ENCODE results near the gene RGS3. TPM values are rescaled to one million over a fixed set of nuclear protein-coding genes. Genes with fewer than 3 reads are reported as not detected.

The RGS3 gene
- total and polyA plus RNA-seq, 7 experiments from 2014 or later: 4.9 to 43.4 (median 11.6) TPM

GRCh38 chr9:113521693-113522255, 58.2 kb downstream of the RGS3 start:
- Histone ChIP-seq H3K27me3 (ENCODE audit: control insufficient read depth in 2 of 2, insufficient read depth in 2 of 2, low read length in 2 of 2) (no peaks in the 10 kb centered on the region), H3K27ac (ENCODE audit: low read depth, low read length) (no peak overlapping the region), H3K9me3 (ENCODE audit: control insufficient read depth in 2 of 3, low read length in 3 of 3) (no peaks in the 10 kb centered on the region), H3K4me1 (ENCODE audit: control insufficient read depth in 2 of 2, insufficient read depth in 2 of 2, low read length in 2 of 2) (peaks cover 77 to 82% of the 10 kb centered on the region in 2 donors), H3K4me3 (ENCODE audit: low read length) (peak overlapping the region; percentile 53), H3K36me3 (ENCODE audit: control insufficient read depth in 2 of 3, insufficient read depth in 3 of 3, low read length in 3 of 3) (peaks cover 0 to 6% (median 0%) of the 10 kb centered on the region in 3 experiments)
- CTCF ChIA-PET: interaction anchor here (0.7 to 1.4 kb wide), 5 partner anchors 8 to 247 kb away, joined by 3 to 4 read pairs (median 3); partner anchors contain the start of genes CDC26 and PRPF4
- no peak for DNase-seq
- Mint-ChIP-seq H3K4me3 (peak overlapping the region in 8 of 10 donors; percentile 23 to 85 (median 60)), H3K27ac (peak overlapping the region in 7 of 9 donors; percentile 42 to 82 (median 71)), H3K36me3 (peaks cover 0 to 22% (median 3%) of the 10 kb centered on the region in 5 donors), H3K9me3 (no peaks in the 10 kb centered on the region), H3K27me3 (no peaks in the 10 kb centered on the region), H3K4me1 (peaks cover 67 to 95% (median 89%) of the 10 kb centered on the region in 7 donors)
- intact Hi-C loops (cut with micrococcal nuclease): loop anchor here in 1 of 2 donors (2.0 to 5.0 kb wide), 3 partner anchors 57 to 299 kb away; partner anchors contain the start of genes C9orf43, FKBP15, POLE3 and SLC31A1
- POLR2A ChIA-PET: interaction anchor here (0.5 to 4.7 kb wide), 5 partner anchors 8 to 60 kb away, joined by 3 to 23 read pairs (median 7); no protein-coding TSS in a partner anchor
- ATAC-seq: no peak

DNA sequence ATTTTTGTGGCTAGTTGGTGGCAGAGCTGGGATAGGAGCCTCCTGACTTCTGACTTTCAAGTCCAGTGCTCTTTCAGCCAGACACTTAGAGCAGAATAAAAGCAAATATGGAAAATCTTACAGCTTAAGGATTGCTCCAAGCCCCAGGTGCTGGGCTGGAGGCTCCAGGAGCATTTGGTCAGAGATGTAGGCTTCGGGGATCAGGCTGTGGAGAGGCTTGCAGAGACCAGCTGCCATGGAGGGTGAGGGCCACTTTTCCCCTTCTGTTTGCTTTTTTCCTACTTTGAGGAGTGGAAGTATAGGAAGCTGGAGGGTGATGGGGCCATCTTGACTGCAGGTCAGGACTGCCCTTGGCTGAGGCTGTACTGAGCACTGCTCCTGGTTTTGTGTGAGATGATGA, 58.9 kb downstream of the RGS3 start:
- Histone ChIP-seq H3K4me1 (ENCODE audit: control insufficient read depth in 2 of 2, insufficient read depth in 2 of 2, low read length in 2 of 2) (peaks cover 75 to 79% of the 10 kb centered on the region in 2 donors), H3K36me3 (ENCODE audit: control insufficient read depth in 2 of 3, insufficient read depth in 3 of 3, low read length in 3 of 3) (peaks cover 0 to 11% (median 0%) of the 10 kb centered on the region in 3 experiments), H3K9me3 (ENCODE audit: control insufficient read depth in 2 of 3, low read length in 3 of 3) (no peaks in the 10 kb centered on the region), H3K4me3 (ENCODE audit: low read length) (peak overlapping the region; percentile 53), H3K27ac (ENCODE audit: low read depth, low read length) (no peak overlapping the region), H3K27me3 (ENCODE audit: control insufficient read depth in 2 of 2, insufficient read depth in 2 of 2, low read length in 2 of 2) (no peaks in the 10 kb centered on the region)
- Mint-ChIP-seq H3K27me3 (no peaks in the 10 kb centered on the region), H3K9me3 (no peaks in the 10 kb centered on the region), H3K4me3 (peak overlapping the region; percentile 18 to 76 (median 66)), H3K27ac (peak overlapping the region in 8 of 9 donors; percentile 38 to 89 (median 74)), H3K4me1 (peaks cover 66 to 94% (median 83%) of the 10 kb centered on the region in 7 donors), H3K36me3 (peaks cover 0 to 22% (median 8%) of the 10 kb centered on the region in 5 donors)
- DNase-seq (no peak), ATAC-seq (no peak)
- intact Hi-C loops (cut with micrococcal nuclease): loop anchor here in 1 of 2 donors (2.0 to 5.0 kb wide), 3 partner anchors 56 to 300 kb away; partner anchors contain the start of genes C9orf43, FKBP15, POLE3 and SLC31A1
- ChIA-PET POLR2A (interaction anchor here (4.7 kb wide), 1 partner anchor 9 kb away, joined by 23 read pairs; no protein-coding TSS in a partner anchor), CTCF (interaction anchor here (0.7 to 1.2 kb wide), 2 partner anchors 9 to 133 kb away, joined by 3 to 4 read pairs; no protein-coding TSS in a partner anchor)

DNA sequence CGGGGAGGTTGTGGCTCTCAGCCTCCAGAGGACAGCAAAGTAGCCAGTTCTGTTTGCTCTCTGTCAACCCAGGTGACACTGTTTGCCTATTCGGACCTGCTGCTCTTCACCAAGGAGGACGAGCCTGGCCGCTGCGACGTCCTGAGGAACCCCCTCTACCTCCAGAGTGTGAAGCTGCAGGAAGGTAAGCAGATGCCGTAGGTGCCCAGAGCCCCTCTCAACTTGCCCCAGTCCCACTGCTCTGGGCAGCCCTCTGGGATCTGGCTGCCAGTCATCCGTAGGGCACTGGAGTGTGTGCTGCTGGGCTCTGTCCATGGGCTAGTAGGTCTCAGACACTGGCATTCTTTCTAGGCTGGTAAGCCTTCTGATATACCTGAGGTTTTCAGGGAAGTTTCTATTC, 59.3 kb downstream of the RGS3 start:
- POLR2A ChIA-PET: interaction anchor here (1.2 to 4.7 kb wide), 4 partner anchors 10 to 112 kb away, joined by 5 to 23 read pairs (median 9); partner anchors contain the start of genes C9orf43 and POLE3
- H3K27me3 Mint-ChIP-seq: no peaks in the 10 kb centered on the region

DNA sequence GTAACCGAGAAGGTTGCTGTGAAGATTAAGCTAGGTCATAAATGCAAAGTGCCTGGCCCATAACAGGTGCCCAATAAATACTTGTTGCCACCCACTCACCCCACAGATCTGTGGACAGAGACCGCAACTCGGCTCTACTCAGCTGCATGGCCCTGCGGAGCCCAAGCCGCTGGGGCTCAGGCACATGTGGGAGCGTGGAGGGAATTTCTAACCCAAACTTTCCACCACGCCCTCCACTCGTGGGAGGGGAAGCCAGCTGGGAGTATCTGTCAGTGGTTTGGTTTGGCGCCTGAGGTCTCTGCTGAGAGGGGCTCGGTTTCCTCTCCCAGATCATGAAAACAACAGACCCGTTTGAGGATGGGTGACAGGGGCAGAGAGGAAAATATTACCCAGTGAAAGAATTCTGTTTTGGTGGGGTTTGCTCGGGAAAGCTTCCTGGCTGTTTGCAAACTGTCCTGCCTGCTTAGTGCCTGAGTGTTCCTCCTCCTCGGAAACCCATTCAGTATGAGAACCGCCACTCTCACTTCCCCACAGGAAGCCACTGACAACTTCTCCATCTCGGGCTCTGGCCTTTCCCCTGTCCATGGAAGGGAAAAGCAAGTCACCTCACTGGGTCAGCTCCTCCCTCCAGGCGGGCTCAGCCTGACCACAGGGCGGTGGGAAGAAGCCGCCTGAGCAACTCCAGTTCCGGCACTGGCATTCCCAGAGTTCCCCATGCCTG, 60.1 kb downstream of the RGS3 start:
- CTCF ChIA-PET: interaction anchor here (0.8 to 1.3 kb wide), 2 partner anchors 11 to 65 kb away, joined by 3 to 4 read pairs; no protein-coding TSS in a partner anchor
- H3K27me3 Mint-ChIP-seq: no peaks in the 10 kb centered on the region
- Histone ChIP-seq H3K27me3 (ENCODE audit: control insufficient read depth in 2 of 2, insufficient read depth in 2 of 2, low read length in 2 of 2) (no peaks in the 10 kb centered on the region), H3K27ac (ENCODE audit: low read depth, low read length) (peak overlapping the region; percentile 42), H3K4me1 (ENCODE audit: control insufficient read depth in 2 of 2, insufficient read depth in 2 of 2, low read length in 2 of 2) (peaks cover 65 to 79% of the 10 kb centered on the region in 2 donors), H3K4me3 (ENCODE audit: low read length) (peak overlapping the region; percentile 53), H3K36me3 (ENCODE audit: control insufficient read depth in 2 of 3, insufficient read depth in 3 of 3, low read length in 3 of 3) (peaks cover 0 to 22% (median 0%) of the 10 kb centered on the region in 3 experiments), H3K9me3 (ENCODE audit: control insufficient read depth in 2 of 3, low read length in 3 of 3) (no peaks in the 10 kb centered on the region)
- intact Hi-C loops (cut with micrococcal nuclease): loop anchor here (1.0 to 5.0 kb wide), 5 partner anchors 10 to 301 kb away; partner anchors contain the start of genes C9orf43 (in 1 of the 2), FKBP15 (in 1 of the 2), POLE3 (in 1 of the 2) and SLC31A1 (in 1 of the 2)
- peaks cover 0 to 19% (median 14%) of the 10 kb centered on the region in 5 donors for H3K36me3 Mint-ChIP-seq
- H3K4me3 Mint-ChIP-seq: peak overlapping the region; percentile 54 to 80 (median 70)
- H3K27ac Mint-ChIP-seq: peak overlapping the region; percentile 64 to 91 (median 79)
- POLR2A ChIA-PET: interaction anchor here (1.2 to 4.7 kb wide), 4 partner anchors 10 to 113 kb away, joined by 5 to 23 read pairs (median 9); partner anchors contain the start of genes C9orf43 and POLE3
- DNase-seq (peak in 2 of 9 donors; percentile 27 to 84), ATAC-seq (peak; percentile 63)
- H3K4me1 Mint-ChIP-seq: peaks cover 62 to 88% (median 71%) of the 10 kb centered on the region in 7 donors
- no peaks in the 10 kb centered on the region for H3K9me3 Mint-ChIP-seq

More for the DNA sequence above, 59.3 kb downstream of the RGS3 start:
- Histone ChIP-seq H3K36me3 (ENCODE audit: control insufficient read depth in 2 of 3, insufficient read depth in 3 of 3, low read length in 3 of 3) (peaks cover 0 to 15% (median 0%) of the 10 kb centered on the region in 3 experiments), H3K27me3 (ENCODE audit: control insufficient read depth in 2 of 2, insufficient read depth in 2 of 2, low read length in 2 of 2) (no peaks in the 10 kb centered on the region), H3K4me1 (ENCODE audit: control insufficient read depth in 2 of 2, insufficient read depth in 2 of 2, low read length in 2 of 2) (peaks cover 72 to 79% of the 10 kb centered on the region in 2 donors), H3K27ac (ENCODE audit: low read depth, low read length) (peak overlapping the region; percentile 42), H3K4me3 (ENCODE audit: low read length) (peak overlapping the region; percentile 53), H3K9me3 (ENCODE audit: control insufficient read depth in 2 of 3, low read length in 3 of 3) (no peaks in the 10 kb centered on the region)
- Mint-ChIP-seq H3K4me3 (peak overlapping the region; percentile 59 to 80 (median 70)), H3K9me3 (no peaks in the 10 kb centered on the region), H3K4me1 (peaks cover 68 to 94% (median 79%) of the 10 kb centered on the region in 7 donors), H3K36me3 (peaks cover 0 to 22% (median 13%) of the 10 kb centered on the region in 5 donors), H3K27ac (peak overlapping the region; percentile 64 to 91 (median 79))
- DNase-seq (no peak), ATAC-seq (no peak)
- intact Hi-C loops (cut with micrococcal nuclease): loop anchor here (1.0 to 5.0 kb wide), 5 partner anchors 10 to 301 kb away; partner anchors contain the start of genes C9orf43 (in 1 of the 2), FKBP15 (in 1 of the 2), POLE3 (in 1 of the 2) and SLC31A1 (in 1 of the 2)
- CTCF ChIA-PET: interaction anchor here (0.7 to 1.2 kb wide), 3 partner anchors 9 to 132 kb away, joined by 3 to 4 read pairs (median 4); no protein-coding TSS in a partner anchor

- CTCF ChIA-PET: interaction anchor here (0.7 to 1.3 kb wide), 2 partner anchors 10 to 12 kb away, joined by 3 read pairs; no protein-coding TSS in a partner anchor
- Histone ChIP-seq H3K4me3 (ENCODE audit: low read length) (peak overlapping the region; percentile 53), H3K27me3 (ENCODE audit: control insufficient read depth in 2 of 2, insufficient read depth in 2 of 2, low read length in 2 of 2) (no peaks in the 10 kb centered on the region), H3K36me3 (ENCODE audit: control insufficient read depth in 2 of 3, insufficient read depth in 3 of 3, low read length in 3 of 3) (peaks cover 0 to 31% (median 6%) of the 10 kb centered on the region in 3 experiments), H3K9me3 (ENCODE audit: control insufficient read depth in 2 of 3, low read length in 3 of 3) (no peaks in the 10 kb centered on the region), H3K27ac (ENCODE audit: low read depth, low read length) (no peak overlapping the region), H3K4me1 (ENCODE audit: control insufficient read depth in 2 of 2, insufficient read depth in 2 of 2, low read length in 2 of 2) (peaks cover 56 to 71% of the 10 kb centered on the region in 2 donors)
- intact Hi-C loops (cut with micrococcal nuclease): loop anchor here in 1 of 2 donors (5.0 kb wide), 1 partner anchor 302 kb away; the partner anchor contains the start of genes FKBP15 and SLC31A1
- POLR2A ChIA-PET: interaction anchor here (1.9 to 4.7 kb wide), 3 partner anchors 11 to 114 kb away, joined by 7 to 23 read pairs (median 11); partner anchors contain the start of genes C9orf43 and POLE3
- Mint-ChIP-seq H3K36me3 (peaks cover 0 to 19% (median 13%) of the 10 kb centered on the region in 5 donors), H3K4me3 (peak overlapping the region; percentile 54 to 80 (median 70)), H3K9me3 (no peaks in the 10 kb centered on the region), H3K27me3 (no peaks in the 10 kb centered on the region), H3K27ac (peak overlapping the region in 8 of 9 donors; percentile 11 to 91 (median 74)), H3K4me1 (peaks cover 54 to 79% (median 63%) of the 10 kb centered on the region in 7 donors)
- DNase-seq (no peak), ATAC-seq (no peak)
Measured at GRCh38 chr9:113524468-113524867, 60.9 kb downstream of the RGS3 start.
